Mesodermal cell (in vitro differentiated cells): ENCODE results near the gene RCL1.

Source experiments
- H3K27ac ChIP-seq: 2 replicates; pipeline ENCODE4 v1.7.0; 2013; ENCODE audit warnings: mild to moderate bottlenecking, low read depth, low read length, moderate library complexity; ENCODE audit not compliant: severe bottlenecking
- H3K36me3 ChIP-seq: 2 replicates; pipeline ENCODE4 v1.7.1; 2013; ENCODE audit warnings: mild to moderate bottlenecking, low read length, moderate library complexity; ENCODE audit not compliant: control insufficient read depth, insufficient read depth
- H3K4me1 ChIP-seq: one replicate; pipeline ENCODE4 v1.7.1; 2013; ENCODE audit warnings: mild to moderate bottlenecking, low read length; ENCODE audit not compliant: insufficient read depth, control insufficient read depth, poor library complexity, severe bottlenecking
- H3K4me3 ChIP-seq: 2 replicates; pipeline ENCODE4 v1.7.0; 2013; ENCODE audit warnings: low read length, control low read depth, mild to moderate bottlenecking; ENCODE audit not compliant: insufficient read depth, poor library complexity, severe bottlenecking; ENCODE audit errors: extremely low read depth
- H3K9me3 ChIP-seq: 2 replicates; pipeline ENCODE4 v1.7.1; 2013; ENCODE audit warnings: mild to moderate bottlenecking, low read length, moderate library complexity; ENCODE audit not compliant: control insufficient read depth
- WGBS, 2 experiments: methylation state at CpG; one replicate each; pipeline ENCODE4 v1.1.5; 2013; ENCODE audit warnings: missing lambda C conversion rate in 2 of 2; ENCODE audit not compliant: insufficient coverage in 2 of 2; 5-methylcytosine and 5-hydroxymethylcytosine counted together

Gene RCL1

GRCh38 chr9:4861145-4861544 lies 68.4 kb downstream of the RCL1 start:
- Histone ChIP-seq H3K4me1 (peaks cover 3% of the 10 kb centered on the region), H3K4me3 (no peak overlapping the region), H3K27ac (no peak overlapping the region), H3K9me3 (no peaks in the 10 kb centered on the region), H3K36me3 (peaks cover 47% of the 10 kb centered on the region)
- whole genome bisulfite sequencing, 2 experiments, result 85 to 87% methylated on average over 2 of the region's 2 CpGs

- 96 to 99% methylated on average over 6 to 7 of the region's 7 CpGs for WGBS, 2 experiments
- Histone ChIP-seq H3K4me3 (no peak overlapping the region), H3K27ac (no peak overlapping the region), H3K4me1 (no peaks in the 10 kb centered on the region), H3K9me3 (no peaks in the 10 kb centered on the region), H3K36me3 (peaks cover 46% of the 10 kb centered on the region)
Measured at GRCh38 chr9:4861736-4862451, 69.2 kb downstream of the RCL1 start.

GRCh38 chr9:4862506-4863250 lies 69.9 kb downstream of the RCL1 start:
- H3K27ac ChIP-seq, result no peak overlapping the region
- peaks cover 41% of the 10 kb centered on the region for H3K36me3 ChIP-seq
- no peaks in the 10 kb centered on the region for H3K9me3 ChIP-seq
- 82 to 95% methylated on average over 2 to 5 of the region's 6 CpGs for WGBS, 2 experiments
- H3K4me1 ChIP-seq, result no peaks in the 10 kb centered on the region
- H3K4me3 ChIP-seq, result no peak overlapping the region

- H3K9me3 ChIP-seq, result no peaks in the 10 kb centered on the region
- no peaks in the 10 kb centered on the region for H3K4me1 ChIP-seq
- no peak overlapping the region for H3K4me3 ChIP-seq
- peaks cover 37% of the 10 kb centered on the region for H3K36me3 ChIP-seq
- H3K27ac ChIP-seq, result no peak overlapping the region
- WGBS, 2 experiments, result 92 to 98% methylated on average over 9 to 10 of the region's 11 CpGs
Measured at GRCh38 chr9:4864234-4864661, 71.5 kb downstream of the RCL1 start.

- Histone ChIP-seq H3K9me3 (no peaks in the 10 kb centered on the region), H3K4me3 (no peak overlapping the region), H3K36me3 (peaks cover 34% of the 10 kb centered on the region), H3K27ac (no peak overlapping the region), H3K4me1 (no peaks in the 10 kb centered on the region)
- 84 to 98% methylated on average over 6 of the region's 6 CpGs for WGBS, 2 experiments
Measured at GRCh38 chr9:4864698-4865097, 72.0 kb downstream of the RCL1 start.

DNA sequence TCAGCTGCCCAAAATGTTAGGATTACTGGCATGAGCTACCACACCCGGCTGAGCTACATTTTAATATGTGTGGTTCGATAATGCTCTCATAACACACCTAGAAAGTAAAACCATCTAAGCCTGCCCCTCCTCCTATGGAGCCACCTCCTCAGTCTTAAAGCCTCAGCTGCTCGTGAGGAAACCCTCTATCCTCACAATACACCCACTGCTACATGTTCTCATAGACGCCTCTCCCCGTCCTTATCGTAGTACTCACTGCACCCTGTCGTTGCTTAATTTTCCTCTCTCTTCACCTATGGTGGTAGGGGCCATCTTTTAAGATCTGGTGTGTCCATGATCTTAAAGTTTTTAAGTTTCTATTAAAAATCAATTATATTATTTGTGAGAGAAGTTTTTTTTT lies 72.9 kb downstream of the RCL1 start:
- Histone ChIP-seq H3K4me1 (no peaks in the 10 kb centered on the region), H3K4me3 (no peak overlapping the region), H3K36me3 (peaks cover 25% of the 10 kb centered on the region), H3K9me3 (no peaks in the 10 kb centered on the region), H3K27ac (no peak overlapping the region)
- WGBS, 2 experiments, result 89 to 100% methylated on average over 3 to 4 of the region's 7 CpGs

GRCh38 chr9:4866239-4866969 lies 73.7 kb downstream of the RCL1 start:
- no peaks in the 10 kb centered on the region for H3K9me3 ChIP-seq
- 89 to 97% methylated on average over 5 to 6 of the region's 6 CpGs for WGBS, 2 experiments
- H3K36me3 ChIP-seq, result peaks cover 19% of the 10 kb centered on the region
- no peak overlapping the region for H3K27ac ChIP-seq
- no peaks in the 10 kb centered on the region for H3K4me1 ChIP-seq
- H3K4me3 ChIP-seq, result no peak overlapping the region

- no peaks in the 10 kb centered on the region for H3K9me3 ChIP-seq
- H3K27ac ChIP-seq, result no peak overlapping the region
- H3K4me3 ChIP-seq, result no peak overlapping the region
- H3K4me1 ChIP-seq, result no peaks in the 10 kb centered on the region
- WGBS, 2 experiments, result 94 to 95% methylated on average over 3 to 4 of the region's 4 CpGs
- no peaks in the 10 kb centered on the region for H3K36me3 ChIP-seq
Measured at GRCh38 chr9:4873066-4873465, 80.3 kb downstream of the RCL1 start.

DNA sequence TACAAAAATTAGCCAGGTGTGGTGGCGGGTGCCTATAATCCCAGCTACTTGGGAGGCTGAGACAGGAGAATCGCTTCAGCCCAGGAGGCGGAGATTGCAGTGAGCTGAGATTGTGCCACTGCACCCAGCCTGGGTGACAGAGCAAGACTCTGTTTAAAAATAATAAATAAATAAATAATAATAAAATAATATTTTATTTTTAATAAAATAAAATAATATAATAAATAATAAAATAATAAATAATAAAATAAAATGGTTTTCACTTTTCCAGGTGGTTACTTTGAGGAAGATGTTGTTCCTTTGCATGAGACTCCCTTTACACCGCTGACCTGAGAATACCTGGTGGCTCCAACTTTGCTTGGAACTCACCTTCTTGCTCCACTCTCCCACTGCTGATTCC lies 82.8 kb downstream of the RCL1 start:
- H3K4me1 ChIP-seq, result no peaks in the 10 kb centered on the region
- H3K9me3 ChIP-seq, result no peaks in the 10 kb centered on the region
- no peaks in the 10 kb centered on the region for H3K36me3 ChIP-seq
- no peak overlapping the region for H3K4me3 ChIP-seq
- WGBS, 2 experiments, result no CpG with 5 or more reads among the region's 4 CpGs
- H3K27ac ChIP-seq, result no peak overlapping the region

- Histone ChIP-seq H3K9me3 (no peaks in the 10 kb centered on the region), H3K4me3 (no peak overlapping the region), H3K36me3 (no peaks in the 10 kb centered on the region), H3K27ac (no peak overlapping the region), H3K4me1 (no peaks in the 10 kb centered on the region)
- 92 to 100% methylated on average over 2 of the region's 3 CpGs for WGBS, 2 experiments
Measured at GRCh38 chr9:4879115-4879558, 86.4 kb downstream of the RCL1 start.
